ENCODE data around the gene LIME1. TPM values are rescaled to one million over a fixed set of nuclear protein-coding genes. Genes with fewer than 3 reads are reported as not detected.

Gene LIME1
- total RNA-seq, 1 experiment from 2014 or later: 4.5 TPM

DNA sequence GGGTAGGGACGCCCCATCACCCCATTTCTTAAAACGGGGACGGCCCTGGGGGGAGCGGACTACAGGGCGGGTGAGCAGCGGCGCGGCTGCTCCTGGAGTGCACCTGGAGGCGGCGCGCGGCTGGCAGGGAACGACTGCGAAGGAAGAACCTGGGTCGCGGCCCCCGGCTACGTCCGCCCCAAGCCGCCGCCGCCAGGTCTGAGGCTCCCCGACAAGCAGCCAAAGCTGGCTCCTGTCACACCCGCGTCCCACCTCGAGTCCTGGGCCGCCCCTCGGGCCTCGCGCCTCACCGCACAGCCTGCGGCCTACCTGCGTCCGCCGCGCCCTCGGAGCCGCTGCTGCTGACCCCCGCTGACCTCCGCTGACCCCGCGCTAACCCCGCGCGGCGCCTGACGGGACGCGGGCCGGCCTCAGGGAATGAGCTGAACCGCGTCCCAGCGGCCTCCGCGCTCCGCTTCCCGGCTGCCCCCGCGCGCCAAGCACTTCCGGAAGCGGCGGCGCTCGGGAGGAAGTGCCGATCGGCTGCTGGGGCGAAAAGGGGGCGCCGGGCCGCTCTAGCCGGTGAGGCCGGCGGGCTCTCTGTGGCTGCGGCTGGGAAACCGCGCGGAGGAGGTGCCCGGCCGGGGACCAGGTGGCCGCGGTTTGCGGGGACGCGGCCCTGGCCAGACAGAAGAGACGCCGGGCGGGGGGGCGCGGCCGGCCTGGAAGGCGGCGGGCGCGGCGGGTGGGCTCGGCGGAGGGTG is 28.7 kb upstream of the LIME1 start, which contains the start of the genes ARFRP1 and ZGPAT:
Gene ARFRP1 (minus strand): TSS at position 419 of the 743 bp plus-strand sequence. CDS start 885 bp downstream, outside the sequence.
Gene ZGPAT (plus strand): TSS at position 482 of the 743 bp plus-strand sequence. CDS start 542 bp downstream, outside the sequence.
- CTCF ChIA-PET: interaction anchor here (0.6 to 2.7 kb wide), 21 partner anchors 10 to 273 kb away, joined by 3 to 25 read pairs (median 4); partner anchors contain the start of genes LIME1, PRPF6, PTK6 and SLC2A4RG
- no peak for TF ChIP-seq SMAD4 (CRISPR knock-in tag; IDR thresholded peaks at IDR 0.05)
- no peak for TF ChIP-seq ZNF121 (CRISPR knock-in tag; IDR thresholded peaks at IDR 0.05)
- TF ChIP-seq TEAD4 (CRISPR knock-in tag; IDR thresholded peaks at IDR 0.05): no peak
- no peak for TF ChIP-seq NR1H2 (CRISPR knock-in tag; IDR thresholded peaks at IDR 0.05)
- TF ChIP-seq JAZF1 (CRISPR knock-in tag; IDR thresholded peaks at IDR 0.05): no peak
- no peak for TF ChIP-seq TCF7 (CRISPR knock-in tag; IDR thresholded peaks at IDR 0.05; ENCODE audit: low read depth)
- TF ChIP-seq ZNF232 (CRISPR knock-in tag; IDR thresholded peaks at IDR 0.05): 0 out of 2 replicates have a peak, but pooled peaks have one; percentile 46
- TF ChIP-seq, protein P1, sequence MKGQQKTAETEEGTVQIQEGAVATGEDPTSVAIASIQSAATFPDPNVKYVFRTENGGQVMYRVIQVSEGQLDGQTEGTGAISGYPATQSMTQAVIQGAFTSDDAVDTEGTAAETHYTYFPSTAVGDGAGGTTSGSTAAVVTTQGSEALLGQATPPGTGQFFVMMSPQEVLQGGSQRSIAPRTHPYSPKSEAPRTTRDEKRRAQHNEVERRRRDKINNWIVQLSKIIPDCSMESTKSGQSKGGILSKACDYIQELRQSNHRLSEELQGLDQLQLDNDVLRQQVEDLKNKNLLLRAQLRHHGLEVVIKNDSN (CRISPR knock-in tag; IDR thresholded peaks at IDR 0.05): peak; percentile 0; the same call in 1 of the 2 replicates
- TF ChIP-seq HMGA2 (CRISPR knock-in tag; IDR thresholded peaks at IDR 0.05): no peak
- no peak for TF ChIP-seq CREB1 (CRISPR knock-in tag; IDR thresholded peaks at IDR 0.05)
- TF ChIP-seq, protein P2, sequence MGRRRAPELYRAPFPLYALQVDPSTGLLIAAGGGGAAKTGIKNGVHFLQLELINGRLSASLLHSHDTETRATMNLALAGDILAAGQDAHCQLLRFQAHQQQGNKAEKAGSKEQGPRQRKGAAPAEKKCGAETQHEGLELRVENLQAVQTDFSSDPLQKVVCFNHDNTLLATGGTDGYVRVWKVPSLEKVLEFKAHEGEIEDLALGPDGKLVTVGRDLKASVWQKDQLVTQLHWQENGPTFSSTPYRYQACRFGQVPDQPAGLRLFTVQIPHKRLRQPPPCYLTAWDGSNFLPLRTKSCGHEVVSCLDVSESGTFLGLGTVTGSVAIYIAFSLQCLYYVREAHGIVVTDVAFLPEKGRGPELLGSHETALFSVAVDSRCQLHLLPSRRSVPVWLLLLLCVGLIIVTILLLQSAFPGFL (CRISPR knock-in tag; IDR thresholded peaks at IDR 0.05; ENCODE audit: borderline replicate concordance): no peak
- peak; percentile 98 for TF ChIP-seq CBFB (CRISPR knock-in tag; IDR thresholded peaks at IDR 0.05; ENCODE audit: low read depth)
- TF ChIP-seq, protein P3, sequence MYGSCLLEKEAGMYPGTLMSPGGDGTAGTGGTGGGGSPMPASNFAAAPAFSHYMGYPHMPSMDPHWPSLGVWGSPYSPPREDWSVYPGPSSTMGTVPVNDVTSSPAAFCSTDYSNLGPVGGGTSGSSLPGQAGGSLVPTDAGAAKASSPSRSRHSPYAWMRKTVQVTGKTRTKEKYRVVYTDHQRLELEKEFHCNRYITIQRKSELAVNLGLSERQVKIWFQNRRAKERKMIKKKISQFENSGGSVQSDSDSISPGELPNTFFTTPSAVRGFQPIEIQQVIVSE (CRISPR knock-in tag; IDR thresholded peaks at IDR 0.05; ENCODE audit: borderline replicate concordance): no peak
- TF ChIP-seq, protein P4, sequence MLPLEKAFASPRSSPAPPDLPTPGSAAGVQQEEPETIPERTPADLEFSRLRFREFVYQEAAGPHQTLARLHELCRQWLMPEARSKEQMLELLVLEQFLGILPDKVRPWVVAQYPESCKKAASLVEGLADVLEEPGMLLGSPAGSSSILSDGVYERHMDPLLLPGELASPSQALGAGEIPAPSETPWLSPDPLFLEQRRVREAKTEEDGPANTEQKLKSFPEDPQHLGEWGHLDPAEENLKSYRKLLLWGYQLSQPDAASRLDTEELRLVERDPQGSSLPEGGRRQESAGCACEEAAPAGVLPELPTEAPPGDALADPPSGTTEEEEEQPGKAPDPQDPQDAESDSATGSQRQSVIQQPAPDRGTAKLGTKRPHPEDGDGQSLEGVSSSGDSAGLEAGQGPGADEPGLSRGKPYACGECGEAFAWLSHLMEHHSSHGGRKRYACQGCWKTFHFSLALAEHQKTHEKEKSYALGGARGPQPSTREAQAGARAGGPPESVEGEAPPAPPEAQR (CRISPR knock-in tag; IDR thresholded peaks at IDR 0.05): no peak
- TF ChIP-seq, protein P5, sequence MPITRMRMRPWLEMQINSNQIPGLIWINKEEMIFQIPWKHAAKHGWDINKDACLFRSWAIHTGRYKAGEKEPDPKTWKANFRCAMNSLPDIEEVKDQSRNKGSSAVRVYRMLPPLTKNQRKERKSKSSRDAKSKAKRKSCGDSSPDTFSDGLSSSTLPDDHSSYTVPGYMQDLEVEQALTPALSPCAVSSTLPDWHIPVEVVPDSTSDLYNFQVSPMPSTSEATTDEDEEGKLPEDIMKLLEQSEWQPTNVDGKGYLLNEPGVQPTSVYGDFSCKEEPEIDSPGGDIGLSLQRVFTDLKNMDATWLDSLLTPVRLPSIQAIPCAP (CRISPR knock-in tag; IDR thresholded peaks at IDR 0.05): 0 out of 2 replicates have a peak, but pooled peaks have one; percentile 76
- TF ChIP-seq MXD4 (CRISPR knock-in tag; IDR thresholded peaks at IDR 0.05; ENCODE audit: borderline replicate concordance): no peak
- TF ChIP-seq, protein P6, sequence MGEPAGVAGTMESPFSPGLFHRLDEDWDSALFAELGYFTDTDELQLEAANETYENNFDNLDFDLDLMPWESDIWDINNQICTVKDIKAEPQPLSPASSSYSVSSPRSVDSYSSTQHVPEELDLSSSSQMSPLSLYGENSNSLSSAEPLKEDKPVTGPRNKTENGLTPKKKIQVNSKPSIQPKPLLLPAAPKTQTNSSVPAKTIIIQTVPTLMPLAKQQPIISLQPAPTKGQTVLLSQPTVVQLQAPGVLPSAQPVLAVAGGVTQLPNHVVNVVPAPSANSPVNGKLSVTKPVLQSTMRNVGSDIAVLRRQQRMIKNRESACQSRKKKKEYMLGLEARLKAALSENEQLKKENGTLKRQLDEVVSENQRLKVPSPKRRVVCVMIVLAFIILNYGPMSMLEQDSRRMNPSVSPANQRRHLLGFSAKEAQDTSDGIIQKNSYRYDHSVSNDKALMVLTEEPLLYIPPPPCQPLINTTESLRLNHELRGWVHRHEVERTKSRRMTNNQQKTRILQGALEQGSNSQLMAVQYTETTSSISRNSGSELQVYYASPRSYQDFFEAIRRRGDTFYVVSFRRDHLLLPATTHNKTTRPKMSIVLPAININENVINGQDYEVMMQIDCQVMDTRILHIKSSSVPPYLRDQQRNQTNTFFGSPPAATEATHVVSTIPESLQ (CRISPR knock-in tag; IDR thresholded peaks at IDR 0.05): no peak
- TF ChIP-seq TP53 (CRISPR knock-in tag; IDR thresholded peaks at IDR 0.05): peak; percentile 64; the same call in 1 of the 2 replicates
- TF ChIP-seq, protein P7, sequence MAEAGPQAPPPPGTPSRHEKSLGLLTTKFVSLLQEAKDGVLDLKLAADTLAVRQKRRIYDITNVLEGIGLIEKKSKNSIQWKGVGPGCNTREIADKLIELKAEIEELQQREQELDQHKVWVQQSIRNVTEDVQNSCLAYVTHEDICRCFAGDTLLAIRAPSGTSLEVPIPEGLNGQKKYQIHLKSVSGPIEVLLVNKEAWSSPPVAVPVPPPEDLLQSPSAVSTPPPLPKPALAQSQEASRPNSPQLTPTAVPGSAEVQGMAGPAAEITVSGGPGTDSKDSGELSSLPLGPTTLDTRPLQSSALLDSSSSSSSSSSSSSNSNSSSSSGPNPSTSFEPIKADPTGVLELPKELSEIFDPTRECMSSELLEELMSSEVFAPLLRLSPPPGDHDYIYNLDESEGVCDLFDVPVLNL (CRISPR knock-in tag; IDR thresholded peaks at IDR 0.05; ENCODE audit: borderline replicate concordance, low read depth): no peak
- TF ChIP-seq, protein P8, sequence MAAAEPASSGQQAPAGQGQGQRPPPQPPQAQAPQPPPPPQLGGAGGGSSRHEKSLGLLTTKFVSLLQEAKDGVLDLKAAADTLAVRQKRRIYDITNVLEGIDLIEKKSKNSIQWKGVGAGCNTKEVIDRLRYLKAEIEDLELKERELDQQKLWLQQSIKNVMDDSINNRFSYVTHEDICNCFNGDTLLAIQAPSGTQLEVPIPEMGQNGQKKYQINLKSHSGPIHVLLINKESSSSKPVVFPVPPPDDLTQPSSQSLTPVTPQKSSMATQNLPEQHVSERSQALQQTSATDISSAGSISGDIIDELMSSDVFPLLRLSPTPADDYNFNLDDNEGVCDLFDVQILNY (CRISPR knock-in tag; IDR thresholded peaks at IDR 0.05): peak; percentile 89
- peak; percentile 97 for TF ChIP-seq FOXK1 (CRISPR knock-in tag; IDR thresholded peaks at IDR 0.05)
- 0 out of 2 replicates have a peak, but pooled peaks have one; percentile 42 for TF ChIP-seq ZNF263 (CRISPR knock-in tag; IDR thresholded peaks at IDR 0.05; ENCODE audit: low read depth)
- TF ChIP-seq, protein P9, sequence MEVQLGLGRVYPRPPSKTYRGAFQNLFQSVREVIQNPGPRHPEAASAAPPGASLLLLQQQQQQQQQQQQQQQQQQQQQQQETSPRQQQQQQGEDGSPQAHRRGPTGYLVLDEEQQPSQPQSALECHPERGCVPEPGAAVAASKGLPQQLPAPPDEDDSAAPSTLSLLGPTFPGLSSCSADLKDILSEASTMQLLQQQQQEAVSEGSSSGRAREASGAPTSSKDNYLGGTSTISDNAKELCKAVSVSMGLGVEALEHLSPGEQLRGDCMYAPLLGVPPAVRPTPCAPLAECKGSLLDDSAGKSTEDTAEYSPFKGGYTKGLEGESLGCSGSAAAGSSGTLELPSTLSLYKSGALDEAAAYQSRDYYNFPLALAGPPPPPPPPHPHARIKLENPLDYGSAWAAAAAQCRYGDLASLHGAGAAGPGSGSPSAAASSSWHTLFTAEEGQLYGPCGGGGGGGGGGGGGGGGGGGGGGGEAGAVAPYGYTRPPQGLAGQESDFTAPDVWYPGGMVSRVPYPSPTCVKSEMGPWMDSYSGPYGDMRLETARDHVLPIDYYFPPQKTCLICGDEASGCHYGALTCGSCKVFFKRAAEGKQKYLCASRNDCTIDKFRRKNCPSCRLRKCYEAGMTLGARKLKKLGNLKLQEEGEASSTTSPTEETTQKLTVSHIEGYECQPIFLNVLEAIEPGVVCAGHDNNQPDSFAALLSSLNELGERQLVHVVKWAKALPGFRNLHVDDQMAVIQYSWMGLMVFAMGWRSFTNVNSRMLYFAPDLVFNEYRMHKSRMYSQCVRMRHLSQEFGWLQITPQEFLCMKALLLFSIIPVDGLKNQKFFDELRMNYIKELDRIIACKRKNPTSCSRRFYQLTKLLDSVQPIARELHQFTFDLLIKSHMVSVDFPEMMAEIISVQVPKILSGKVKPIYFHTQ (CRISPR knock-in tag; IDR thresholded peaks at IDR 0.05): no peak
- TF ChIP-seq RORB (CRISPR knock-in tag; IDR thresholded peaks at IDR 0.05): no peak
- TF ChIP-seq GRHL2 (CRISPR knock-in tag; IDR thresholded peaks at IDR 0.05; ENCODE audit: insufficient replicate concordance, severe bottlenecking): no peak

More for the DNA sequence above, 28.7 kb upstream of the LIME1 start, which contains the start of the genes ARFRP1 and ZGPAT:
- DNase-seq (ENCODE audit: low spot score): peak; percentile 84
- H3K36me3 Mint-ChIP-seq: peaks cover 52% of the 10 kb centered on the region
- peak within 1 kb of the TSS; percentile 80 for H3K4me3 Mint-ChIP-seq
- peak; percentile 92 for ATAC-seq
- H3K4me1 Mint-ChIP-seq: peaks cover 10% of the 10 kb centered on the region
- peak within 1 kb of the TSS; percentile 58 for H3K27ac Mint-ChIP-seq
- H3K9me3 Mint-ChIP-seq: no peaks in the 10 kb centered on the region
- POLR2A ChIA-PET: interaction anchor here (0.6 to 1.6 kb wide), 6 partner anchors 11 to 266 kb away, joined by 3 to 7 read pairs (median 3); partner anchors contain the start of genes RTEL1, TNFRSF6B and TPD52L2
- no peaks in the 10 kb centered on the region for H3K27me3 Mint-ChIP-seq (ENCODE audit: low read depth)

Data from WTC11 (cell line).